K562 (cell line): ENCODE results near the gene KAT6B. TPM values are rescaled to one million over a fixed set of nuclear protein-coding genes. Genes with fewer than 3 reads are reported as not detected.

ENCODE experiments used
- ARHGAP35 ChIP-seq: fragments of 450-650 bp; IDR thresholded peaks from 2 replicates; pipeline ENCODE4 v1.6.1; 2018; ENCODE audit not compliant: partially characterized antibody
- ATF7 ChIP-seq: fragments of 450-650 bp; IDR thresholded peaks from 2 replicates; pipeline ENCODE4 v1.7.1; 2014; ENCODE audit warnings: mild to moderate bottlenecking, moderate library complexity
- BRF1 ChIP-seq: IDR thresholded peaks from 3 replicates; pipeline ENCODE4 v1.6.1; 2011; ENCODE audit warnings: borderline replicate concordance, mild to moderate bottlenecking; ENCODE audit not compliant: insufficient read length; ENCODE audit errors: extremely low read depth
- CHCHD3 ChIP-seq: fragments of 250-450 bp; sonication (Bioruptor Pico); IDR thresholded peaks from 2 replicates; pipeline ENCODE4 v2.1.2; 2022; ENCODE audit warnings: mild to moderate bottlenecking
- CTBP1 ChIP-seq: fragments of 450-650 bp; IDR thresholded peaks from 2 replicates; pipeline ENCODE4 v1.6.1; 2016; ENCODE audit warnings: borderline replicate concordance
- CXXC5 ChIP-seq: fragments of 250-450 bp; sonication (Bioruptor Pico); IDR thresholded peaks from 2 replicates; pipeline ENCODE4 v1.8.0; 2022; ENCODE audit warnings: inconsistent platforms, mild to moderate bottlenecking, moderate library complexity
- FOSL1 ChIP-seq: fragments of 200-800 bp; sonication (Bioruptor generic); conservative IDR thresholded peaks from 2 replicates; pipeline ENCODE4 v1.6.1; 2016; ENCODE audit warnings: missing genetic modification characterization, missing compliant biosample characterization
- HMGN3 ChIP-seq: IDR thresholded peaks from 2 replicates; pipeline ENCODE4 v1.6.1; 2011; ENCODE audit warnings: borderline replicate concordance, low read depth, mild to moderate bottlenecking, mixed read lengths, low read length; ENCODE audit not compliant: insufficient read length; ENCODE audit errors: extremely low read depth
- MYNN ChIP-seq, 2 experiments: sonication (generic); formaldehyde crosslinking in 1 of 2; IDR thresholded peaks; 2 replicates each; pipeline versions ENCODE4 v1.5.0 to v1.6.1; 2016 to 2020; ENCODE audit warnings: antibody characterized with exemption in 1 of 2, missing genetic modification reagents in 1 of 2
- NR1H2 ChIP-seq: sonication (generic); formaldehyde crosslinking; IDR thresholded peaks from 2 replicates; pipeline ENCODE4 v1.4.0; 2020; ENCODE audit warnings: mild to moderate bottlenecking, missing genetic modification reagents
- PCBP2 ChIP-seq: fragments of 200-400 bp; formaldehyde crosslinking; IDR thresholded peaks from 2 replicates; pipeline ENCODE4 v1.6.1; 2018; ENCODE audit warnings: low read length, low read depth, mild to moderate bottlenecking, moderate library complexity; ENCODE audit not compliant: poor library complexity, severe bottlenecking
- POLR2H ChIP-seq: IDR thresholded peaks from 2 replicates; pipeline ENCODE4 v1.6.1; 2016; ENCODE audit warnings: missing genetic modification characterization, low read depth, mild to moderate bottlenecking, control low read depth, missing compliant biosample characterization, moderate library complexity
- THRAP3 ChIP-seq: fragments of 450-650 bp; IDR thresholded peaks from 2 replicates; pipeline ENCODE4 v1.6.1; 2016; ENCODE audit warnings: mild to moderate bottlenecking, inconsistent platforms, borderline replicate concordance
- ZNF3 ChIP-seq: fragments of 250-450 bp; sonication (Bioruptor Pico); IDR thresholded peaks from 2 replicates; pipeline ENCODE4 v1.5.0; 2021; ENCODE audit warnings: mild to moderate bottlenecking, moderate library complexity
- polyA plus RNA-seq, 8 experiments: library from polyadenylated mRNA; depleted of rRNA in 4 of 8; stranded (reverse) in 5 of 8; unstranded in 3 of 8; fragments of >200 nt; fragmentation: Nextera tagmentation in 2 of 8; fragmentation: Illumina TruSeq in 1 of 8; extraction: Ambion mirVana in 2 of 8; extraction: Trizol in 1 of 8; gene quantifications; 2 replicates each; pipeline versions ENCODE4 v1.2.1 to v1.2.3, GENCODE V29; 2011 to 2014; ENCODE audit warnings: inconsistent platforms in 1 of 8, missing spikeins in 1 of 8
- total RNA-seq, 7 experiments: library from RNA; depleted of rRNA in 6 of 7; stranded (reverse); fragments of >200 nt in 6 of 7; fragmentation: Illumina TruSeq in 2 of 7; extraction: Trizol in 2 of 7; gene quantifications; 2 replicates each; pipeline versions ENCODE4 v1.2.1 to v1.2.3, GENCODE V29; 2011 to 2021; ENCODE audit warnings: low replicate concordance in 1 of 7
- TF ChIP-seq, protein P1 (sequence below), 2 experiments: fragments of 200-800 bp in 1 of 2; sonication (Bioruptor generic) in 1 of 2; sonication (generic) in 1 of 2; formaldehyde crosslinking in 1 of 2; IDR thresholded peaks in 1 of 2; conservative IDR thresholded peaks in 1 of 2; 2 replicates each; pipeline versions ENCODE4 v1.5.0 to v1.6.1; 2016 to 2020; ENCODE audit warnings: missing compliant biosample characterization in 1 of 2, missing genetic modification characterization in 1 of 2, missing genetic modification reagents in 1 of 2
- TF ChIP-seq, protein P2 (sequence below): fragments of 250-450 bp; sonication (Bioruptor Pico); IDR thresholded peaks from 2 replicates; pipeline ENCODE4 v1.4.0; 2020; ENCODE audit warnings: mild to moderate bottlenecking, moderate library complexity
- TF ChIP-seq, protein P3 (sequence below): fragments of 450-650 bp; formaldehyde crosslinking; IDR thresholded peaks from 2 replicates; pipeline ENCODE4 v1.4.0; 2022; ENCODE audit warnings: missing genetic modification characterization
- TF ChIP-seq, protein P4 (sequence below): IDR thresholded peaks from 2 replicates; pipeline ENCODE4 v1.6.1; 2011; ENCODE audit not compliant: insufficient read length; ENCODE audit errors: extremely low read depth
- TF ChIP-seq, protein P5 (sequence below): IDR thresholded peaks from 3 replicates; pipeline ENCODE4 v1.6.1; 2011; ENCODE audit warnings: borderline replicate concordance, mild to moderate bottlenecking; ENCODE audit not compliant: insufficient read length, insufficient read depth

The KAT6B gene
- total and polyA plus RNA-seq, 9 of the 15 experiments (the other 6 are each of a cell fraction or from before 2014, with no cell fraction given): 1.4 to 9.2 (median 6.8) TPM

DNA sequence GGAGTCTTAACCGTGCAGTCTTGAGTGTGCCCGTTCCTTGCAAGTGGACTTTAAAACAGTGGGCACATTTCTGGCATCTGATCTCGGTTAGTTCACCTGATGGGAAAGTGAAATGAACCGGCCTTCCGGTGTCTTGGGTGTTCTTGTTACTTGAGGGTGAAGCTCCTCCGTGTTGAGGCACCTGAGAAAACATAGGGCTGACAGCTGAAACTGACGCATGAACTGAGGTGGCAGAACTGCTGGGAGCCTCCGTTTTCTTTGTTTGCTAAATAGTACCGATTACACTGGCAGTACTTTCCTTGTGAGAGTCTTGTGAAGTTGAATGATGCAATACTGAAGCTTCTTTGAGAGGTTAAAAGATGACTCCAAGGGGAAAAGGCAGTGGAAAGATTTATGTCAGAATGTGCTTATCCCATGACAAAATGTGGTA, 222.3 kb downstream of the KAT6B start (continued):
- TF ChIP-seq, protein P1, sequence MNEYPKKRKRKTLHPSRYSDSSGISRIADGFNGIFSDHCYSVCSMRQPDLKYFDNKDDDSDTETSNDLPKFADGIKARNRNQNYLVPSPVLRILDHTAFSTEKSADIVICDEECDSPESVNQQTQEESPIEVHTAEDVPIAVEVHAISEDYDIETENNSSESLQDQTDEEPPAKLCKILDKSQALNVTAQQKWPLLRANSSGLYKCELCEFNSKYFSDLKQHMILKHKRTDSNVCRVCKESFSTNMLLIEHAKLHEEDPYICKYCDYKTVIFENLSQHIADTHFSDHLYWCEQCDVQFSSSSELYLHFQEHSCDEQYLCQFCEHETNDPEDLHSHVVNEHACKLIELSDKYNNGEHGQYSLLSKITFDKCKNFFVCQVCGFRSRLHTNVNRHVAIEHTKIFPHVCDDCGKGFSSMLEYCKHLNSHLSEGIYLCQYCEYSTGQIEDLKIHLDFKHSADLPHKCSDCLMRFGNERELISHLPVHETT (CRISPR knock-in tag; conservative IDR thresholded peaks at IDR 0.05 in 1 of 2, IDR thresholded peaks at IDR 0.05 in 1 of 2): no peak
- TF ChIP-seq NR1H2 (CRISPR knock-in tag) (no peak), MYNN (IDR thresholded peaks at IDR 0.05) (no peak), MYNN (CRISPR knock-in tag; IDR thresholded peaks at IDR 0.05) (no peak), CTBP1 (0 out of 2 replicates have a peak, but pooled peaks have one; percentile 33), POLR2H (tag) (peak; percentile 49; the same call in 1 of the 2 replicates), THRAP3 (no peak), BRF1 (no peak), ATF7 (peak; percentile 89), ARHGAP35 (no peak), CXXC5 (CRISPR knock-in tag) (peak; percentile 48; the same call in 1 of the 2 replicates), PCBP2 (no peak), HMGN3 (no peak), ZNF3 (CRISPR knock-in tag) (no peak), FOSL1 (no peak), CHCHD3 (CRISPR knock-in tag) (no peak)
- TF ChIP-seq, protein P2, sequence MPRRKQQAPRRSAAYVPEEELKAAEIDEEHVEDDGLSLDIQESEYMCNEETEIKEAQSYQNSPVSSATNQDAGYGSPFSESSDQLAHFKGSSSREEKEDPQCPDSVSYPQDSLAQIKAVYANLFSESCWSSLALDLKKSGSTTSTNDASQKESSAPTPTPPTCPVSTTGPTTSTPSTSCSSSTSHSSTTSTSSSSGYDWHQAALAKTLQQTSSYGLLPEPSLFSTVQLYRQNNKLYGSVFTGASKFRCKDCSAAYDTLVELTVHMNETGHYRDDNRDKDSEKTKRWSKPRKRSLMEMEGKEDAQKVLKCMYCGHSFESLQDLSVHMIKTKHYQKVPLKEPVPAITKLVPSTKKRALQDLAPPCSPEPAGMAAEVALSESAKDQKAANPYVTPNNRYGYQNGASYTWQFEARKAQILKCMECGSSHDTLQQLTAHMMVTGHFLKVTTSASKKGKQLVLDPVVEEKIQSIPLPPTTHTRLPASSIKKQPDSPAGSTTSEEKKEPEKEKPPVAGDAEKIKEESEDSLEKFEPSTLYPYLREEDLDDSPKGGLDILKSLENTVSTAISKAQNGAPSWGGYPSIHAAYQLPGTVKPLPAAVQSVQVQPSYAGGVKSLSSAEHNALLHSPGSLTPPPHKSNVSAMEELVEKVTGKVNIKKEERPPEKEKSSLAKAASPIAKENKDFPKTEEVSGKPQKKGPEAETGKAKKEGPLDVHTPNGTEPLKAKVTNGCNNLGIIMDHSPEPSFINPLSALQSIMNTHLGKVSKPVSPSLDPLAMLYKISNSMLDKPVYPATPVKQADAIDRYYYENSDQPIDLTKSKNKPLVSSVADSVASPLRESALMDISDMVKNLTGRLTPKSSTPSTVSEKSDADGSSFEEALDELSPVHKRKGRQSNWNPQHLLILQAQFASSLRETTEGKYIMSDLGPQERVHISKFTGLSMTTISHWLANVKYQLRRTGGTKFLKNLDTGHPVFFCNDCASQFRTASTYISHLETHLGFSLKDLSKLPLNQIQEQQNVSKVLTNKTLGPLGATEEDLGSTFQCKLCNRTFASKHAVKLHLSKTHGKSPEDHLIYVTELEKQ (CRISPR knock-in tag): no peak
- TF ChIP-seq, protein P3, sequence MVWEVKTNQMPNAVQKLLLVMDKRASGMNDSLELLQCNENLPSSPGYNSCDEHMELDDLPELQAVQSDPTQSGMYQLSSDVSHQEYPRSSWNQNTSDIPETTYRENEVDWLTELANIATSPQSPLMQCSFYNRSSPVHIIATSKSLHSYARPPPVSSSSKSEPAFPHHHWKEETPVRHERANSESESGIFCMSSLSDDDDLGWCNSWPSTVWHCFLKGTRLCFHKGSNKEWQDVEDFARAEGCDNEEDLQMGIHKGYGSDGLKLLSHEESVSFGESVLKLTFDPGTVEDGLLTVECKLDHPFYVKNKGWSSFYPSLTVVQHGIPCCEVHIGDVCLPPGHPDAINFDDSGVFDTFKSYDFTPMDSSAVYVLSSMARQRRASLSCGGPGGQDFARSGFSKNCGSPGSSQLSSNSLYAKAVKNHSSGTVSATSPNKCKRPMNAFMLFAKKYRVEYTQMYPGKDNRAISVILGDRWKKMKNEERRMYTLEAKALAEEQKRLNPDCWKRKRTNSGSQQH (CRISPR knock-in tag): no peak
- TF ChIP-seq, protein P4, sequence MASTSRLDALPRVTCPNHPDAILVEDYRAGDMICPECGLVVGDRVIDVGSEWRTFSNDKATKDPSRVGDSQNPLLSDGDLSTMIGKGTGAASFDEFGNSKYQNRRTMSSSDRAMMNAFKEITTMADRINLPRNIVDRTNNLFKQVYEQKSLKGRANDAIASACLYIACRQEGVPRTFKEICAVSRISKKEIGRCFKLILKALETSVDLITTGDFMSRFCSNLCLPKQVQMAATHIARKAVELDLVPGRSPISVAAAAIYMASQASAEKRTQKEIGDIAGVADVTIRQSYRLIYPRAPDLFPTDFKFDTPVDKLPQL: no peak
- TF ChIP-seq, protein P5, sequence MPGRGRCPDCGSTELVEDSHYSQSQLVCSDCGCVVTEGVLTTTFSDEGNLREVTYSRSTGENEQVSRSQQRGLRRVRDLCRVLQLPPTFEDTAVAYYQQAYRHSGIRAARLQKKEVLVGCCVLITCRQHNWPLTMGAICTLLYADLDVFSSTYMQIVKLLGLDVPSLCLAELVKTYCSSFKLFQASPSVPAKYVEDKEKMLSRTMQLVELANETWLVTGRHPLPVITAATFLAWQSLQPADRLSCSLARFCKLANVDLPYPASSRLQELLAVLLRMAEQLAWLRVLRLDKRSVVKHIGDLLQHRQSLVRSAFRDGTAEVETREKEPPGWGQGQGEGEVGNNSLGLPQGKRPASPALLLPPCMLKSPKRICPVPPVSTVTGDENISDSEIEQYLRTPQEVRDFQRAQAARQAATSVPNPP: no peak
